ENCODE results near the gene SOX13.

SOX13 gene

DNA sequence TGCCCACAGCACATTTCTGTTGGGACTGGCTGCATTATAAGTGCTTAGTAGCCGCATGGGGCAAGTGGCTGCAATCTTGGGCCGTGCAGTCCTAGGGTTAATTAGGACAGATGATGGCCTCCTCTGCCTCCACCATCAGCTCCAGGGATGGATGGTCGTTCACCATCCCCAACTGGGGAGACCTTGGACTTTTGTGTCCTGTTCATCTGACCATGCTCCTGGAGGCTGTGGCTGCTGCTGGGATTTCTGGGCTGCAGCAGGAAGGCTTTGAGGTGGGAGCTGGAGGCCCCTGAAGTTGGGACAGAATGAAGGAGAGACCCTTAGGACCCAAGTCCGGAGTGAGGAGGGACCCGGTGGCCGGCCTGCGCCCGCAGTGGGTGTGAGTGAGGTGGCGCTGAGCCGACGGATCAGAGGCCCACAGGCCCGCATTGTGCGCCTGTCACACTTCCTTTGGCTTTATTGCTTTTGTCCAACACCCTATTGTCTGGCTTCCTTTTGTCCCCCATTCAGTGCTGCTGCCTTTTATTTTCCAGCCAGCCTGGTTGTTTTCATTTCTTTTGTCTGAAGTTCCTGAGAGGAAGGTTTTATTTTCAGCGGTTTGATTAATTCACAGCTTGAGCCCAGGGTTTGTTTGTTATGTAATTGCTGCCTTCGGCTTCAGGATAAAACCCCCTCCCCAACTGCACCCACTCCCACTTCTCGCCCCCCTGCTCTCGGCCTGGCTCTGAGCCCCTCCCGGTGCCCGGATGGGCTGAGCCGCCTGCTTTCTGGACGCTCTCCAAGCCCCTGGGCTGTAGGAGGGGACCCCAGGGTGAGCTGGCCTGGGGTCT, 35.6 kb downstream of the SOX13 start:
- DNase-seq (ENCODE audit: low read depth) = no peak

DNA sequence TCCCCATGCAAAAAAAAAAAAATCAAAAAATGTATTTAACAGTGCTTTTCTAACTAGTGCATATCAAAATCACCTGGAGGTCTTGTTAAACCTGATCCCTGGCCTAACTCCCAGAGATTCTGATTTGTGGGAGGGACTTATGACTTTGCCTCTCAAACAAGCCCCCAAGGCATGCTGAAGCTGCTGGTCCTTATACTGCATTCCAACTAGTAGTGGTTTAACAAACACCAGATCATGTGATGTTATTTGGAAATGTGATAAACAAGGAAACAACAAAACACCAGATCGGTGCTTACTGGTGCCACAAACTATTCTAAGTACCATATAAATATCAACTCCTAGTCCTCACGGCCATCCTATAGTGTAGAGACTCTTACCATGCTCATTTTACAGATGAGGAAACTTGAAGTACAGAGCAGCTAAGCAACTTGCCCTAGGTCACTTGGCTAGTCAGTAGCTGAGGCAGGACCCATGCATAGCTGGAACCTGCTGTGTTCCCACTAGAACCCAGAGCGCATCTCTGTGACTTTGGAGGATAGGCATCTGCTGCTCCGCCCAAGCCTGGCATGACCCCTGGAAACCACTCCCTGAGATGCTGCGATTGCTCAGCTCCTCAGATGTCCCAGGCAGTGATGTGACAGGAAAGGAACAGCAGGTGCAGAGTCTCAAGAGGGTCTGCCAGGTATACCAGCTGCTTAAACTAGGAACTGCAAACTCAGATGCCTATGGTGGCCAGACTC, 38.1 kb downstream of the SOX13 start:
- DNase-seq (ENCODE audit: low read depth) = no peak

DNA sequence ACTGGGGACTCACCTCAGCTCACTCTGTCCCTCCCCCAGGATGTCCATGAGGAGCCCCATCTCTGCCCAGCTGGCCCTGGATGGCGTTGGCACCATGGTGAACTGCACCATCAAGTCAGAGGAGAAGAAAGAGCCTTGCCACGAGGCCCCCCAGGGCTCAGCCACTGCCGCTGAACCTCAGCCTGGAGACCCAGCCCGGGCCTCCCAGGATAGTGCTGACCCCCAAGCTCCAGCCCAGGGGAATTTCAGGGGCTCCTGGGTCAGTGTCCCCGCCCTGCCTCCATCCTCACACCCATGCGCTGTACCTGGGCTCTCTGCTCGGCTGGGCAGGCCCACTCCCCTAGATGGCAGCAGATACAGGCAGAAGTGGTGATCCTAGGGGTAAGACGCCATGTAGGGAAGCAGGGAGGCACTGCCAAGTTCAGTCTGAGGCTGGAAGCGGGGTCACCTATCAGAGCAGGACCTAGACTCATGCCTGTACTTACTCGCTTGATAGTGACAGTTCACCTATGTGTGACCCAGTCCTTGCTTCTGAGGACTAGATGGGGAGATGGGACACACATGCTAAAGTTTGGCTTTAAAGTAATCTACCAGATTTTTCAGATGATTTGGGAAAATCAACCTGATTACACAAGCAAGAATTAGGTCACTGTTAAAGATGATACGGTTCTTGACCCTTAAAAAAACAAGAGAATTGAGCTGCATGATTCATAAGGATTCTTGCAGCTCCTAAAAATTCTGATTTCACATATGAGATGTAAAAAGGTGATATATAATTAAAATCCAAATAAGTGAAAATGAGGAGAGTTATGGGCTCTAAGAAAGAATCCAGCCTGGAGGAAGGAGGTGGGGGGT, 40.2 kb downstream of the SOX13 start:
- DNase-seq (ENCODE audit: low read depth) = no peak

DNA sequence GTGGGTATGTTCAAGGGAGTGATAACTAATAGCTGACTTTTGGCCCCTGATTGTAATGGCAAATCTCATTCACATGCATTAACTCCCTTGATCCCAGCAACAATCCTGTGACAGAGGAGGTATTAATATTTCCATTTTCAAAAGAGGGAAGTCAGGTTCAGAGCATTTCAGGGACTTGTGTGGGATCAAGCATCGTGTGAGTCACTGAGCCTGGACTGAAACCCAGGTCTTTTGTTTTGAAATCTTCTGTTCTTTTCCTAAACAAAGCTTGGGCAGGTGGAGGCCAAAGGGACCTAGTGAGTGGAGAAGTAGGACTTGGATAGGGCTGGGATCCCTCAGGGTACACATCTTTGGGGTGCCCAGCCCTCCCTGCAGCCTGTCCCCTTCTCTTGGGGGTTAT, 41.0 kb downstream of the SOX13 start:
- DNase-seq (ENCODE audit: low read depth) = no peak

DNA sequence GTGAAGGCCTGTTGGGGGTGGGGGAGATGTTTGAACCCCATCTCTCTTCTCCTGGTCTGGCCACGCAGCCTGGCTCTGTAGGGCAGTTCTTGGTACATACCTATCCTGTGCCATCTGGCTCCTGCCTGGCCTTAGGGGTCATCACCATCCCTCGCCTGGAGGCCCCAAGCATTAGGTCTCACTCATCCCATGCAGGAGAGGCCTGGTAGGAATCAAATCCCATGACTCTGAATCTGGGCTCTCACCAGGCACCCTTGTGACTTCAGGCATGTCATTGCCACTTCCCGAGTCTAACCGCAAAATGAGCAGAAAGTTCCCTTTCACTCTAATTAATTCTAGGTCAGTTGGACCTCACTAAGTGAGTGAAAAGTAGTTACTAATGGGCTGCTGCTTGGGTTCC, 41.7 kb downstream of the SOX13 start:
- DNase-seq (ENCODE audit: low read depth) = no peak

DNA sequence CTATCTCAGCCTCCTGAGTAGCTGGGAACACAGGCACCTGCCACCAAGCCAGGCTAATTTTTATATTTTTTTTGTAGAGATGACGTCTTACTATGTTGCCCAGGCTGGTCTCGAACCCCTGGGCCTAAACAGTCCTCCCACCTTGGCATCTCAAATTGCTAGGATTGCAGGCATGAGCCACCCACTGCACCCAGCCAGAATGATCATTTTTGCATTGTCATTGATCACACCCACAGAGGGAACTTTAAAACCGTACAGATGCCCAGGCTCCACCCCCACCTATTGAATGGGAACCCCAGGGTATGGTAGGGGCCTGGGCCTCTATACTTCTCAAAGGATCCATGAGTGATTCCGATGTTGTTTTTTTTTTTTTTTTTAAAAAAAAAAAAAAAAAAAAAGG, 42.2 kb downstream of the SOX13 start:
- no peak for DNase-seq (ENCODE audit: low read depth)

DNA sequence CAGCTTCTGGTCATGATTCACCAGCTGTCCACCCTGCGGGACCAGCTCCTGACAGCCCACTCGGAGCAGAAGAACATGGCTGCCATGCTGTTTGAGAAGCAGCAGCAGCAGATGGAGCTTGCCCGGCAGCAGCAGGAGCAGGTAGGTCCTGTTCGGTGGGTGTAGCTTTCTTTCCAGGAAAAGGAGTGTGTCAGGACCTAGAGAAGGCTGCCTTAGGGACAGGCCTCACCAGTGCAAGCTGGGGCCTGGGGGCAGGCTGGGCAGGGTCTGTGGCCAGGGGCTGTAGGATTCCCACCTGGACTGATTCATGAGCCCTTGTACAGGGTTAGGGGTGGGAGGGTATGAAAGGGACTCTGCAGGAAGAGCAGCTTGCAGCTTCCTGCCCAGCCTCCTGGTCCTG, 43.6 kb downstream of the SOX13 start:
- no peak for DNase-seq (ENCODE audit: low read depth)

DNA sequence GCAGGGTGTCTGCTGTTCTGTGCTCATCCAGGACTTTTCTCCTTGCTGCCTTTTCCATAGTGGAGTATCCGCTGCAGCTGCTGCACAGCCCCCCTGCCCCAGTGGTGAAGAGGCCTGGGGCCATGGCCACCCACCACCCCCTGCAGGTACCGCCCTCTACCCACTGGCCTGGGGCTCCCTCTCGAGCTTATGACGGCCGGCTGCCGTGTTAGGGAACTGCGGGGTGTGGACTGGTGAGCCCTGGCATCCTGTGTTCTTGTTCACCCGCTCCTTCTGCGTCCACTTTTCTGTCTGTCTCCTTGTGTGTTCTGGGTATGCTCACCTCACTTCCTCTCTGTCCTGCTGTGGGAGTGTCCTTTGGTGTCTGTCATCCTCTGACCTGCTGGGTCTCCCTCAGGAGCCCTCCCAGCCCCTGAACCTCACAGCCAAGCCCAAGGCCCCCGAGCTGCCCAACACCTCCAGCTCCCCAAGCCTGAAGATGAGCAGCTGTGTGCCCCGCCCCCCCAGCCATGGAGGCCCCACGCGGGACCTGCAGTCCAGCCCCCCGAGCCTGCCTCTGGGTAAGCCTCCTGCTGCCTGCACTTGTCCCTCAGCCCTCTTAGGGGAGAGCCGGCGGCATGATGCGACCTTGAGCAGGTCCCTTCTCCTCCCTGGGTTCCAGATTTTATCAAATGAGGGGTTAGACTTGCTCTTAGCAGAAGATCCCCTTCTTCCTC, 49.1 kb downstream of the SOX13 start:
- no peak for DNase-seq (ENCODE audit: low read depth)

DNA sequence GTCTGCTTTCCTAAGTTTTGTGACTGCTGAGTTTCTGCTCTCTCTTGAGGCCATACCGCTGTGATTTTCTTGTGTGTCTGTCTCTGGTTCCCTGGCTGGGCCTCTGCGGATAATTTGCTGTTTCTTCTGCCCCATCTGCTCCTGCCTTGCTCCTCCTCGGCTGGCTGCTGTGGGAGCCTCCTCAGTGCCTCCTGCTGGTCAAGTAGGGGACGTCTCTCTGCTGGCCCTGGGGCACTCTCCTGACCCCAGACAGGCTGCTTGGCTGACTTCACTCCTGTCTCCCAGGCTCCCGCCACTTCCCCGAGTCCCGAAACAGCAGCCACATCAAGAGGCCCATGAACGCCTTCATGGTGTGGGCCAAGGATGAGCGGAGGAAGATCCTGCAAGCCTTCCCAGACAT, 50.5 kb downstream of the SOX13 start:
- DNase-seq (ENCODE audit: low read depth) = peak; percentile 30

DNA sequence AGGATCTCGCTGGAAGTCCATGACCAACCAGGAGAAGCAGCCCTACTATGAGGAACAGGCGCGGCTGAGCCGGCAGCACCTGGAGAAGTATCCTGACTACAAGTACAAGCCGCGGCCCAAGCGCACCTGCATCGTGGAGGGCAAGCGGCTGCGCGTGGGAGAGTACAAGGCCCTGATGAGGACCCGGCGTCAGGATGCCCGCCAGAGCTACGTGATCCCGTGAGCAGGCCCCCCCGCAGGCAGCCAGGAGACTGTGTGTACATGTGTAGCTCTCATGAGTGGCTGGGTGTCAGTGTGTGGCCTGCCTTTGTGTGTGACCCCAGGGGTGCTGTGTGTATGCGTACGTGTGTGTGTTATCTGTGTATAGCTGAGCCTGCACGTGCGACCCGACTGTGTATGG, 51.7 kb downstream of the SOX13 start:
- no peak for DNase-seq (ENCODE audit: low read depth)

DNA sequence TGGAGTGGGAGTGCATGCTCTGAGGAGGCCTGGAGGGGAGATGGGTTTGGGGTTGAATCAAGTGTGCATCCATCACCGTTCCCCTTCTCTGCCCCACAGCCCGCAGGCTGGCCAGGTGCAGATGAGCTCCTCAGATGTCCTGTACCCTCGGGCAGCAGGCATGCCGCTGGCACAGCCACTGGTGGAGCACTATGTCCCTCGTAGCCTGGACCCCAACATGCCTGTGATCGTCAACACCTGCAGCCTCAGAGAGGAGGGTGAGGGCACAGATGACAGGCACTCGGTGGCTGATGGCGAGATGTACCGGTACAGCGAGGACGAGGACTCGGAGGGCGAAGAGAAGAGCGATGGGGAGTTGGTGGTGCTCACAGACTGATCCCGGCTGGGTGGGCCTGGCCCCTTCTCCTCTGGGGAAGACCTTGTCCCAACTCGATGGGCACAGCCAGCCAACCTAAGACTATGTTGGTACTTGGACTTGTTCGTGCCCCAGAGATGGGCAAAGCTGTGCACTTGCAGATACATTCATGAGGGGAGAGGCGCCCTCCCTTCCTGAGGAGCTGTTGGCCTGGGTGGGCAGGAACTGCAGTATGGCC, 52.9 kb downstream of the SOX13 start:
- no peak for DNase-seq (ENCODE audit: low read depth)

DNA sequence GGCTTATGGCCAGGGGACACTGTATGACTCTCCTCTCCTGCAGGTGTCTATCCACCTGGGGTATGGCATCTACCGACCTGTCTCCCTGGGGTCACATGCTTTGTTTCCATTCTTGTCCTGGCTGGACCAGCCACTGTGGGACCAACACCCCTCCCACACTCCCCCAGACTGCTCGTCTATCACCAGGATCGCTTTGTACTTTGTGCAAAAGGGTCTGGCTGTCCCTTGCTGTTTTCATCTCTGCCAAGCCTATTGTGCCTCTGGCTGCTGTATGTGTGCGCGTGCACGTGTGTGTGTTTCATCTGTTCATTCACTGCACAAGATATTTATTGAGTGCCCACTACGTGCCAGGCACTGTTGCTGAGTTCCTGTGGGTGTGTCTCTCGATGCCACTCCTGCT, 53.5 kb downstream of the SOX13 start:
- DNase-seq (ENCODE audit: low read depth) = no peak

DNA sequence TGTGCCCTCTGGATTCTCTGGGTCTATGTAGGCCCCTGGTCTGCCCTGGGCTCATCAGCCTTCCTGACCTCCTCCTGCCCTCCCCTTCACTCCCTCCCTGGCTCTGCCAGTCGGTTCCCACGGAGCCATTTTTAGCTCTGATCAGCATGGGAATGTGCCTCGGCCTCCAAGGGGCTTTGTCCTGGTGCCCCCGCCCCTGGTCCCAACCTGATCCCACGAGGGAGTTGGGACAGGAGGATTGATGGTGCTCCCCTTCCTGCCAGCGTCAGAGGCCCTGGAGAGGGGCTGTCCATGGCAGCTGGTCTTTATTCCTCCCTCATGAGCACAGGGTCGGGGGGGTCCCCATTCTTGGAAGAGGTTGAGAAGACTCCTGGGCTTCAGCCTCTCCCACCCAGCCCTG, 54.0 kb downstream of the SOX13 start:
- DNase-seq (ENCODE audit: low read depth) = no peak

DNA sequence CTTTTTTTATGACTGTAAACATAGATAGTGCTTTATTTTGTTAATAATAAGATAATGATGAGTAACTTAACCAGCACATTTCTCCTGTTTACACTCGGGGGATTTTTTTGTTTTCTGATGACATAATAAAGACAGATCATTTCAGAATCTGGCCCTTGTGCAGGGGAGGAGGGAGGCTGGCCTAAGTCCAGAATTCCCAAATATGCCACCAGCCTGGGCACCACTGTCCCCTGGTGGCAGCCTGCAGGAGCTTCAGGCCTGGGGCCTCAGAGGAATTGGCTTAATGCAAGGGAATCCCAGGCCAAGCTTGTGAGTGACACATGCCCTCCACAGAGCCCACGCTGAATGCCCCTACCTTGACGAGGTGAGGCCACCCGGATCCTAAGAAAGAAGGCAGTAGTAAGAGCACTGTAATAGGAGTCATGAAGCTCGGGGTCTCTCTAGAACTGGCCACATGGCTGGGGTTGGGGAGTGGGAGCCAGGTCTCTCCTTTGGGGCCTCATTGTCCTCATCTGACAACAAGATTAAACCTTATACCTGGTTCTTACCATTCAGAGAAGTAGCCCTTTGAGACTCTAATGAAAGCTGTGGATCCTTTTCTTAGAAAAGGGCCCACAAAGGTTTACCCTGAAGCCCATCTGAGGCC, 54.8 kb downstream of the SOX13 start:
- peak; percentile 90 for DNase-seq (ENCODE audit: low read depth)

DNA sequence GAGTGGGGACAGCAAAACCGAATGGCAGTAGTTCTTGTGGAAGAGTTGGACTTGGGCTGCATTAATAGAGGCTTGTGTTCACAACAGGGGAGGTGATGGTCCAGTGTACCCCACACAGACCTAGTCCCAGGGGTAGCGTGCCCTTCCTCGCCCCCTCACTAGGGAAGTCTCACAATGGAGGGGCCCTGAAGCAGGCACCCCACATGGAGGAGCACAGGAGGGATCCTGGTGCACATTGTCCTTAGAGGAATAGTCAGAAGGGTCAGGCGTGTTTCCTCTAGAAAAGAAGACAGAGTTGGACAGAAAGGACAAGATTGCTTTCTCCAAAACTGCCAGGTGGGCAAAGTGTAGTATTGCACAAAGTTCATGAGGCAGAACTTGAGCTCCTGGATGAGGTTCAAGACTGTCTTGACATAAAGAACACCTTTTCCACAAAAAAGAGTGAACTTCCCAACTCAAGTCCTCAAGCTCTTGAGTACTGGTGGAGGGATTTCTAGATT, 55.6 kb downstream of the SOX13 start:
- DNase-seq (ENCODE audit: low read depth) = peak; percentile 40

DNA sequence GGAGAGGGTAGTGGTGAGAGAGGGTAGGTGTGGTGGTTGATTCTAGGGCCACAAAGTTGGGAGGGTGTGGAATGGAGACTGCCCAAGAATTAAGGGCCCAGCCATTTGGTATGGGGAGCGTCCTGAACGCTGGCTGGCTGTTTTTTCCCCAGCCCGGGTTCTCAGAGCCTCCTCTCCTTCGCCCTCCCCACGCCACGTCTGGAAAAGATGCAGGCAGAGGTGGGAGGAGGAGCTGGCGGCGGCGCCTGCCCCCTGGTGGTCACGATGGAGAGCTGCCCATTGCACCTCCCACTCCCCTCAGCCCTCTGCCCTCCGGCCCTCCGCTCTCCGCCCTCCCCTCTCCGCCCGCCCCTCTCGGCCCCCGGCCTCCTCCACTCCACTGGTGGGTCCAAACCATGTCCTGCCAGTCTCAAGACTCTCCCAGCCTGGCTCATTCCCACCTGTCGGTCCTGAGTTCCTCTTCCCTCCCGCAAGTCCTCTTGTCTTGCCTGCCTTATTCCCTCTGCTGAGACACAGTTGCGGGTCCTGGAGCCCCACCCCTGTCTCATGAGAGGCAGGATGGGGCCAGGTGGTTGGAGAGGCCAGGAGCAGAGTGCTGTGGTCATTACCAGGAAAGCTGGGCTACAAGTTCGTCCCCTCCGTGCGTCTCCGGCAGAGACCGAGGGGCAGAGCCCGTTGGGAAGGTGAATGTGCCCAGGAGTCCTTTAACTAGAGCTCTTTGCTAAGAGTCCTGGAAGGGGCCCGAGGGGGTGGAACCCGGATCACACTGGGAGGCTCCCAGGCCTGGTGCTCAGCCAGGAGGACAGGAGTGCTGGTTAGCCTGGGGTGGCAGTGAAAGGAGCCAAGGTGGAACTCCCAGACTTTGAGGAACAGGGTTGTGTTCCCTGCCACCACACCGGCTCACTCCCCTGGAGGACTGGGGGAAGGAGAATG, 56.3 kb downstream of the SOX13 start:
- peak; percentile 76 for DNase-seq (ENCODE audit: low read depth)

DNA sequence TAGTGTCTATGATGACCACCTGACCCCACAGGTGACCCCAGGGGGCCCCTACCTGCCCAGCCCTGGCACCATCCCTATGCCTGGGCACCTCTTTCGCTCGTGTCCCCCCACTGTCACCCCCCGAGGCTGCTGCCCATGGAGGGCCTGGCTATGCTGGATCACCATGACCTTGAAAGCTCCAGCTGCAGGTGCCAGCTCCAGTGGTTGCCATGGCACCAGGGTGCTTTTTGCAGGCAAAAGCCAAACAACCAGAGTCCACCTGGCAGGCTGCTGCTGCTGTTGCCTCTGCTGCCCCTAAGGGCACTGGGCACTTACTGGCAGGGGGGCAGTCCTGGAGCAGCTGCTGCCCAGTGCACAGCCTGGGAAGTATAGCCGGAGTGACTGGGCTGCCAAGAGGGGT, 57.3 kb downstream of the SOX13 start:
- DNase-seq (ENCODE audit: low read depth) = peak; percentile 15

DNA sequence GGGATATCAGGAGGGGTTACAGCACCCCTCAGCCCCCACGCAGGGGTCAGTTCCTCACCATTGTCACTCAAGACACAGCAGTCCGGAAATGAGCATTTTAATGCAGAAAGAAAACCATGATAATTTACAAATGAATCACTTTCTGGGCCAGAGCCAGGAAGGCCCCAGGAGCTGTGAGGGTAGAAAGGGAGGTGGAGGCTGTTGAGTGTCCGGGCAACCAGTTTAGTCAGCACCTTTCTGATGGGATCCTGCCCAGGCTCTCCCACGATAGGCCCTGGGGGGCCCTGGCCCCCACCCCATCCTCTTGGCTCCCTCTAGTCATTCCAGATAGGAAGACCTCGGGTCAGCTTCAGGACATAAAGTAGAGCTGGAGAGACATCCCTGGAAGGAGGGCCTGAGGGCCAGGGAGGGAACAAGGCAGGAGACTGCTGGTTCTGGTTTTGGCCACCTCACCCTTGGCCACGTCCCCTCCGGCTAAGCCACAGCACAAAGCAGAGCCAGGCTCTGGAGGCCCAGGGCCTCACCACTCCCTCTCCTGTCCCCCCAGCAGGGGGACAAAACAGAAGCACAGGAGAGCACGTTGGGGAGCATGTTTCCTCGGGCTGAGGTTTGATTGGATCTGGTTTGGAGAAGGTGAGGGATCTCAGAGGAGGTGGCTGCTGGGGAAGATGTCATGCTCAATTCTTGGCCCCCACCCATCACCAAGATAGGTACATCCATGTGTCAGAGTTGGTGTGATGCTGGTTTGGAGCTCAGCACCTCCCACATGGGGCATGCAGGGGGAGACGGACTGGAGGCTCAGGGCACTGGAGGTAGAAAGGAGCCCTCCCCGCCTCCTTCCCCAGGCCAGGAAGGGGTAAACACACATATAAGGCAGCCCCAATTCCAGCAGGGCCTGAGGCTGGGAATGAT, 58.3 kb downstream of the SOX13 start:
- DNase-seq (ENCODE audit: low read depth) = peak; percentile 96

DNA sequence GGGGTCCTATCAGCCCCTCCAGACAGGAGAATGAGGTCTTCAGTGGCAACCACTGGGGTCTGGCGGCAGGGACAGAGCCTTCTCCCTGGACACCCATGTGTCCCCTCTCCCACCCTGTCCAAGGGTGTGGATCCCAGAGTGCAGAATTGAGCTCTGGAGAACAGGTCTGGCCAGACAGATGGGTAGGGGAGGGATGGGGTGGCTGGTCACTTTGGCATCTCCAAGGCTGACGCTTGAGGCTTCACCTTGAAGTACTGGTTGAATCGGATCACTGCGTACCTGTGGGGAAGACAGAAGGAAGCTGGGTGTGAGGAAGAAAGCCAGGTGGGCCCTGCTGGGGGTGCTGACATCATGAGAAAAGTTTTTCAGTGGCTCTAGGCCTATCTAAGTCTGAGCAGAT, 59.1 kb downstream of the SOX13 start:
- DNase-seq (ENCODE audit: low read depth) = no peak

Data from ELR (cell line).